Measurements from ENCODE around the gene KSR1.
"Not testable (repeated sequence)": the region's sequence is repeated elsewhere in the genome, so short reads cannot be mapped to it uniquely, and the experiment has no call there.

KSR1 gene

GRCh38 chr17:27625856-27626255 lies 169.6 kb downstream of the KSR1 start:
- in situ Hi-C loops (cut with HindIII; ENCODE audit: low sequenced_read_pairs), result no loop called here

GRCh38 chr17:27627514-27627913 lies 171.3 kb downstream of the KSR1 start:
- in situ Hi-C loops (cut with HindIII; ENCODE audit: low sequenced_read_pairs), result no loop called here

- in situ Hi-C loops (cut with HindIII; ENCODE audit: low sequenced_read_pairs), result no loop called here
Measured at GRCh38 chr17:27628376-27628775, 172.1 kb downstream of the KSR1 start.

GRCh38 chr17:27629260-27629659 lies 173.0 kb downstream of the KSR1 start:
- in situ Hi-C loops (cut with HindIII; ENCODE audit: low sequenced_read_pairs), result not testable (repeated sequence)

- in situ Hi-C loops (cut with HindIII; ENCODE audit: low sequenced_read_pairs), result no loop called here
Measured at GRCh38 chr17:27630607-27631410, 174.6 kb downstream of the KSR1 start, which contains the start of gene LGALS9. LGALS9 (plus strand) TSS chr17:27631188; CDS start chr17:27631266, 78 bp downstream.

GRCh38 chr17:27631411-27631760 lies 175.1 kb downstream of the KSR1 start:
- in situ Hi-C loops (cut with HindIII; ENCODE audit: low sequenced_read_pairs), result no loop called here

GRCh38 chr17:27631897-27632725 lies 175.9 kb downstream of the KSR1 start:
- in situ Hi-C loops (cut with HindIII; ENCODE audit: low sequenced_read_pairs), result no loop called here

GRCh38 chr17:27632766-27633165 lies 176.5 kb downstream of the KSR1 start:
- in situ Hi-C loops (cut with HindIII; ENCODE audit: low sequenced_read_pairs), result not testable (repeated sequence)

- in situ Hi-C loops (cut with HindIII; ENCODE audit: low sequenced_read_pairs), result no loop called here
Measured at GRCh38 chr17:27633312-27634025, 177.2 kb downstream of the KSR1 start.

GRCh38 chr17:27634026-27634335 lies 177.7 kb downstream of the KSR1 start:
- in situ Hi-C loops (cut with HindIII; ENCODE audit: low sequenced_read_pairs), result no loop called here

- in situ Hi-C loops (cut with HindIII; ENCODE audit: low sequenced_read_pairs), result no loop called here
Measured at GRCh38 chr17:27634776-27635175, 178.5 kb downstream of the KSR1 start.

- in situ Hi-C loops (cut with HindIII; ENCODE audit: low sequenced_read_pairs), result no loop called here
Measured at GRCh38 chr17:27635275-27635823, 179.1 kb downstream of the KSR1 start.

- in situ Hi-C loops (cut with HindIII; ENCODE audit: low sequenced_read_pairs), result not testable (repeated sequence)
Measured at GRCh38 chr17:27636005-27636520, 179.8 kb downstream of the KSR1 start.

- in situ Hi-C loops (cut with HindIII; ENCODE audit: low sequenced_read_pairs), result not testable (repeated sequence)
Measured at GRCh38 chr17:27637818-27638217, 181.6 kb downstream of the KSR1 start.

GRCh38 chr17:27638415-27638914 lies 182.2 kb downstream of the KSR1 start:
- in situ Hi-C loops (cut with HindIII; ENCODE audit: low sequenced_read_pairs), result not testable (repeated sequence)

GRCh38 chr17:27640790-27641189 lies 184.5 kb downstream of the KSR1 start:
- in situ Hi-C loops (cut with HindIII; ENCODE audit: low sequenced_read_pairs), result no loop called here

- in situ Hi-C loops (cut with HindIII; ENCODE audit: low sequenced_read_pairs), result no loop called here
Measured at GRCh38 chr17:27644586-27644985, 188.3 kb downstream of the KSR1 start.

GRCh38 chr17:27645621-27646020 lies 189.4 kb downstream of the KSR1 start:
- in situ Hi-C loops (cut with HindIII; ENCODE audit: low sequenced_read_pairs), result not testable (repeated sequence)

GRCh38 chr17:27646232-27646631 lies 190.0 kb downstream of the KSR1 start:
- in situ Hi-C loops (cut with HindIII; ENCODE audit: low sequenced_read_pairs), result no loop called here

- in situ Hi-C loops (cut with HindIII; ENCODE audit: low sequenced_read_pairs), result no loop called here
Measured at GRCh38 chr17:27647765-27648164, 191.5 kb downstream of the KSR1 start.

- in situ Hi-C loops (cut with HindIII; ENCODE audit: low sequenced_read_pairs), result not testable (repeated sequence)
Measured at GRCh38 chr17:27649111-27649571, 192.9 kb downstream of the KSR1 start.

Data from DLD1 (cell line).